Left renal cortex interstitium (tissue), 4 donors: Measurements from ENCODE around the gene STK40. TPM values are rescaled to one million over a fixed set of nuclear protein-coding genes. Genes with fewer than 3 reads are reported as not detected.

ENCODE experiments used
- DNase-seq, 4 donors: peaks; one replicate each; pipeline ENCODE4 v3.0.0-alpha.2; 2013; ENCODE audit warnings: low read depth in 4 of 4, low spot score in 2 of 4, missing footprints in 1 of 4
- polyA plus RNA-seq, 4 donors: library from polyadenylated mRNA; unstranded; fragments of 120-200 nt; gene quantifications; one replicate each; pipeline ENCODE4 v1.2.1, GENCODE V29; 2013; ENCODE audit not compliant: insufficient read length in 4 of 4

The STK40 gene
- 10 to 100 TPM; 41.0 to 48.5 (median 44.2) TPM for polyA plus RNA-seq

- peak in 3 of 4 donors; percentile 93 to 98 (median 93) for DNase-seq
These were observed at the start of gene STK40 for GRCh38 chr1:36385410-36386264. Gene STK40 (minus strand): TSS chr1:36385924. CDS start chr1:36361332, 24,592 bp downstream.

GRCh38 chr1:36433102-36433501 is 47.4 kb upstream of the STK40 start:
- DNase-seq, result no peak

GRCh38 chr1:36432616-36433015 is 46.9 kb upstream of the STK40 start:
- DNase-seq, result no peak

GRCh38 chr1:36425791-36426190 is 40.1 kb upstream of the STK40 start:
- DNase-seq, result no peak

- no peak for DNase-seq
These were observed 35.9 kb upstream of the STK40 start for GRCh38 chr1:36421649-36422048.

- peak in 2 of 4 donors; percentile 61 to 74 for DNase-seq
These were observed 35.2 kb upstream of the STK40 start for GRCh38 chr1:36420836-36421317.

- DNase-seq, result no peak
These were observed 34.7 kb upstream of the STK40 start for GRCh38 chr1:36420409-36420808.

GRCh38 chr1:36419569-36419968 is 33.8 kb upstream of the STK40 start:
- DNase-seq, result no peak

GRCh38 chr1:36419140-36419539 is 33.4 kb upstream of the STK40 start:
- no peak for DNase-seq

- DNase-seq, result no peak
These were observed 32.2 kb upstream of the STK40 start for GRCh38 chr1:36417931-36418330.

GRCh38 chr1:36415661-36416326 is 30.1 kb upstream of the STK40 start:
- DNase-seq, result no peak

GRCh38 chr1:36414384-36414783 is 28.7 kb upstream of the STK40 start:
- no peak for DNase-seq

GRCh38 chr1:36411674-36412648 is 26.2 kb upstream of the STK40 start:
- DNase-seq, result no peak

GRCh38 chr1:36408479-36408878 is 22.8 kb upstream of the STK40 start:
- no peak for DNase-seq

GRCh38 chr1:36406440-36406839 is 20.7 kb upstream of the STK40 start:
- no peak for DNase-seq

GRCh38 chr1:36402504-36402890 is 16.8 kb upstream of the STK40 start:
- no peak for DNase-seq

- DNase-seq, result no peak
These were observed 16.1 kb upstream of the STK40 start for GRCh38 chr1:36401602-36402503.

- DNase-seq, result no peak
These were observed 15.3 kb upstream of the STK40 start for GRCh38 chr1:36400825-36401601.

- no peak for DNase-seq
These were observed 14.7 kb upstream of the STK40 start for GRCh38 chr1:36400514-36400824.
